MCF 10A (cell line): Measurements from ENCODE around the gene YEATS2. TPM values are rescaled to one million over a fixed set of nuclear protein-coding genes. Genes with fewer than 3 reads are reported as not detected.

ENCODE experiments used
- BruUV-seq: library from RNA; stranded (reverse); fragments of 400-500 nt; replicated peaks from 2 replicates; lab custom pipeline; 2021; lab: Mats Ljungman, UMichigan
- CTCF ChIA-PET: fragments of 300-600 bp; sonication (Branson Sonifier 250); formaldehyde crosslinking; extraction: SDS; loops from one replicate; lab custom pipeline; 2021; ENCODE audit warnings: antibody characterized with exemption, inconsistent platforms; lab: Yijun Ruan, JAX
- POLR2A ChIA-PET: fragments of 300-600, 350-650 bp; sonication (Branson Sonifier 250); formaldehyde crosslinking; extraction: SDS; loops from one replicate; lab custom pipeline; 2020; ENCODE audit warnings: antibody characterized with exemption, inconsistent platforms; lab: Yijun Ruan, JAX
- DNase-seq: peaks from one replicate; pipeline ENCODE4 v3.0.0-alpha.2; 2018; ENCODE audit not compliant: unreplicated experiment
- H3K27ac Mint-ChIP-seq: one replicate; pipeline ENCODE4 v1.8.0; 2022; ENCODE audit warnings: mild to moderate bottlenecking, low read depth, mixed read lengths; ENCODE audit not compliant: unreplicated experiment
- H3K27me3 Mint-ChIP-seq: one replicate; pipeline ENCODE4 v1.8.0; 2022; ENCODE audit warnings: mixed read lengths; ENCODE audit not compliant: insufficient read depth, unreplicated experiment
- H3K36me3 Mint-ChIP-seq: one replicate; pipeline ENCODE4 v1.8.0; 2022; ENCODE audit warnings: mild to moderate bottlenecking, moderate library complexity, mixed read lengths; ENCODE audit not compliant: insufficient read depth, unreplicated experiment
- H3K4me1 Mint-ChIP-seq: one replicate; pipeline ENCODE4 v1.8.0; 2022; ENCODE audit warnings: mixed read lengths; ENCODE audit not compliant: insufficient read depth, unreplicated experiment
- H3K4me3 Mint-ChIP-seq: one replicate; pipeline ENCODE4 v1.8.0; 2022; ENCODE audit warnings: mild to moderate bottlenecking, moderate library complexity, mixed read lengths; ENCODE audit not compliant: unreplicated experiment
- H3K9me3 Mint-ChIP-seq: one replicate; pipeline ENCODE4 v1.8.0; 2022; ENCODE audit warnings: mixed read lengths; ENCODE audit not compliant: unreplicated experiment
- CTCF ChIP-seq: fragments of 200-600 bp; IDR thresholded peaks from one replicate; pipeline ENCODE4 v1.8.0; 2022; ENCODE audit warnings: antibody characterized with exemption, mild to moderate bottlenecking; ENCODE audit not compliant: unreplicated experiment
- intact Hi-C: fragments of 100-400 bp; cut with micrococcal nuclease; formaldehyde crosslinking; loops from 2 replicates; pipeline ENCODE4 v1.14.1; 2022
- total RNA-seq: library from RNA; stranded (reverse); gene quantifications from 2 replicates; pipeline ENCODE4 v1.2.3, GENCODE V29; 2022

YEATS2 gene
- total RNA-seq, 1 experiment from 2014 or later: 29.4 TPM

- Mint-ChIP-seq H3K4me1 (peaks cover 9% of the 10 kb centered on the region), H3K36me3 (peaks cover 52% of the 10 kb centered on the region), H3K27me3 (no peaks in the 10 kb centered on the region), H3K27ac (peak overlapping the region; percentile 88), H3K9me3 (no peaks in the 10 kb centered on the region), H3K4me3 (no peak overlapping the region)
- no peak for TF ChIP-seq CTCF
- POLR2A ChIA-PET: interaction anchor here (0.6 to 1.5 kb wide), 6 partner anchors 10 to 175 kb away, joined by 3 to 4 read pairs (median 3); no protein-coding TSS in a partner anchor
- BruUV-seq: no TSS peak
- CTCF ChIA-PET: interaction anchor here (0.6 kb wide), 2 partner anchors 71 to 856 kb away, joined by 3 read pairs; no protein-coding TSS in a partner anchor
- DNase-seq: peak; percentile 52
- intact Hi-C loops: no loop called here
Observed at GRCh38 chr3:183812761-183813445, 115.3 kb downstream of the YEATS2 start.

- Mint-ChIP-seq H3K27ac (no peak overlapping the region), H3K9me3 (no peaks in the 10 kb centered on the region)
- TF ChIP-seq CTCF: no peak
Observed at GRCh38 chr3:183814240-183814639, 116.6 kb downstream of the YEATS2 start.

GRCh38 chr3:183815563-183815940, 118.0 kb downstream of the YEATS2 start:
- no peak for TF ChIP-seq CTCF
- Mint-ChIP-seq H3K9me3 (no peaks in the 10 kb centered on the region), H3K4me3 (no peak overlapping the region), H3K27me3 (no peaks in the 10 kb centered on the region), H3K36me3 (peaks cover 26% of the 10 kb centered on the region), H3K4me1 (peaks cover 9% of the 10 kb centered on the region), H3K27ac (no peak overlapping the region)
- POLR2A ChIA-PET: interaction anchor here (1.0 to 1.9 kb wide), 2 partner anchors 10 to 11 kb away, joined by 5 read pairs; no protein-coding TSS in a partner anchor
- intact Hi-C loops: no loop called here
- no peak for DNase-seq
- CTCF ChIA-PET: interaction anchor here (0.6 kb wide), 1 partner anchor 21 kb away, joined by 3 read pairs; no protein-coding TSS in a partner anchor
- BruUV-seq: no TSS peak

More at GRCh38 chr3:183814240-183814639, 116.6 kb downstream of the YEATS2 start:
- no peaks in the 10 kb centered on the region for H3K27me3 Mint-ChIP-seq
- H3K4me1 Mint-ChIP-seq: peaks cover 9% of the 10 kb centered on the region
- CTCF ChIA-PET: interaction anchor here (0.7 kb wide), 2 partner anchors 80 to 691 kb away, joined by 3 read pairs; no protein-coding TSS in a partner anchor
- intact Hi-C loops: no loop called here
- POLR2A ChIA-PET: interaction anchor here (1.4 kb wide), 1 partner anchor 9 kb away, joined by 3 read pairs; no protein-coding TSS in a partner anchor
- peaks cover 39% of the 10 kb centered on the region for H3K36me3 Mint-ChIP-seq
- no peak for DNase-seq
- no TSS peak for BruUV-seq
- no peak overlapping the region for H3K4me3 Mint-ChIP-seq

- no peaks in the 10 kb centered on the region for H3K9me3 Mint-ChIP-seq
- no peak overlapping the region for H3K27ac Mint-ChIP-seq
- H3K4me1 Mint-ChIP-seq: peaks cover 9% of the 10 kb centered on the region
- intact Hi-C loops: no loop called here
- ChIA-PET CTCF (interaction anchor here (0.6 kb wide), 1 partner anchor 21 kb away, joined by 3 read pairs; no protein-coding TSS in a partner anchor), POLR2A (interaction anchor here (1.0 to 1.9 kb wide), 2 partner anchors 11 kb away, joined by 5 read pairs; no protein-coding TSS in a partner anchor)
- H3K4me3 Mint-ChIP-seq: no peak overlapping the region
- BruUV-seq: no TSS peak
- DNase-seq: no peak
- no peaks in the 10 kb centered on the region for H3K27me3 Mint-ChIP-seq
- H3K36me3 Mint-ChIP-seq: peaks cover 21% of the 10 kb centered on the region
- no peak for TF ChIP-seq CTCF
Observed at GRCh38 chr3:183815951-183816475, 118.4 kb downstream of the YEATS2 start.
